ENCODE data around the gene PTPRD. TPM values are rescaled to one million over a fixed set of nuclear protein-coding genes. Genes with fewer than 3 reads are reported as not detected.

PTPRD gene
- total RNA-seq, 4 donors from 2014 or later, result 0.78 to 11.7 (median 1.6) TPM

DNA sequence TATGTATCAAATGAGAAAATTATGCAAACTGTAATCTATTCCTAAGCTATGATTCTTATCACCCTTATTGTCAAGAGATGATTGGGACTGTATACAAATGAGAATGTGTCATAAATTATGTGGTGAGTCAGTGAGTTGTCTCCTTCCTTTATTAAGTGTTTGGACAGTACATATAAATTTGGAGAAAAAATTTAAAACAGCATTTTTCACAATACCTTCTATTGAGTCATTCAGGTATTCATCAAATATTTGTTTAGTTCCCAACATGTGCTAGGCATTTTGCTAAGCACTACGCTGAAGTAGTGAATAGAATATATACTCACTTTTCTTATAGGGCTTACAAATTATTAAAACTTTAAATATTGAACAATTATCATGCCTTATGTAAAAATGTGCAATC is 36.3 kb upstream of the PTPRD start:
- intact Hi-C loops (cut with DNase I; ENCODE audit: low total_unique reads), result no loop called here
- no peak for ATAC-seq
- TF ChIP-seq POLR2A (IDR thresholded peaks at IDR 0.05), result no peak
- TF ChIP-seq, protein P1, sequence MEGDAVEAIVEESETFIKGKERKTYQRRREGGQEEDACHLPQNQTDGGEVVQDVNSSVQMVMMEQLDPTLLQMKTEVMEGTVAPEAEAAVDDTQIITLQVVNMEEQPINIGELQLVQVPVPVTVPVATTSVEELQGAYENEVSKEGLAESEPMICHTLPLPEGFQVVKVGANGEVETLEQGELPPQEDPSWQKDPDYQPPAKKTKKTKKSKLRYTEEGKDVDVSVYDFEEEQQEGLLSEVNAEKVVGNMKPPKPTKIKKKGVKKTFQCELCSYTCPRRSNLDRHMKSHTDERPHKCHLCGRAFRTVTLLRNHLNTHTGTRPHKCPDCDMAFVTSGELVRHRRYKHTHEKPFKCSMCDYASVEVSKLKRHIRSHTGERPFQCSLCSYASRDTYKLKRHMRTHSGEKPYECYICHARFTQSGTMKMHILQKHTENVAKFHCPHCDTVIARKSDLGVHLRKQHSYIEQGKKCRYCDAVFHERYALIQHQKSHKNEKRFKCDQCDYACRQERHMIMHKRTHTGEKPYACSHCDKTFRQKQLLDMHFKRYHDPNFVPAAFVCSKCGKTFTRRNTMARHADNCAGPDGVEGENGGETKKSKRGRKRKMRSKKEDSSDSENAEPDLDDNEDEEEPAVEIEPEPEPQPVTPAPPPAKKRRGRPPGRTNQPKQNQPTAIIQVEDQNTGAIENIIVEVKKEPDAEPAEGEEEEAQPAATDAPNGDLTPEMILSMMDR (IDR thresholded peaks at IDR 0.05 in 4 of 5, conservative IDR thresholded peaks at IDR 0.05 in 1 of 5), result no peak

DNA sequence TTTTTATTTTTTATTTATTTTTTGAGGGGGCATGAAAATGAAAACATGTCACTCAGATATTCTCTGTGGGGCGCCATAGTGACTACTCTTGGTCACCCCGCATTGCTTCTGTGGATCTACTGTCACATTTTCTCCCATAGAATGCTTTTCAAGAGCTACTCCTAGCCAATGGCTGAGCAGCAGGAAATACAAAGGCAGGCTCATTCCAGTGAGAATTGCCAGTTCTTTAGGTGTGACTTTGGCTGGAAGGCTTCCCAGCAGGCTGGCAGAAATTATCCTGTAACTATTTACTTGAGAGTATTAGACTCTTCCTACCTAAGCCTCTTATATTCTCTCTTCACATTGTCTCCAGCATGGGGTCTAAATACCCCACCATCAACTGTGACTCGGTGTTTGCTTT is 21.0 kb upstream of the PTPRD start:
- Histone ChIP-seq H3K9me3 (no peaks in the 10 kb centered on the region), H3K36me3 (no peaks in the 10 kb centered on the region), H3K4me1 (no peaks in the 10 kb centered on the region), H3K4me3 (no peak overlapping the region), H3K27ac (no peak overlapping the region), H3K27me3 (no peaks in the 10 kb centered on the region)
- intact Hi-C loops (cut with DNase I; ENCODE audit: low total_unique reads), result no loop called here
- in situ Hi-C loops (cut with MboI; ENCODE audit: low sequenced_read_pairs in 4 of 4), result loop anchor here in 1 of 4 donors (25.0 kb wide), 1 partner anchor 104 kb away; no protein-coding TSS in a partner anchor
- ATAC-seq, result no peak
- no peak for DNase-seq
- TF ChIP-seq, protein P1 (IDR thresholded peaks at IDR 0.05 in 4 of 5, conservative IDR thresholded peaks at IDR 0.05 in 1 of 5), result no peak
- TF ChIP-seq POLR2A (IDR thresholded peaks at IDR 0.05), result no peak

More for the DNA sequence above, 36.3 kb upstream of the PTPRD start:
- in situ Hi-C loops (cut with MboI; ENCODE audit: low sequenced_read_pairs in 4 of 4), result loop anchor here in 1 of 4 donors (25.0 kb wide), 1 partner anchor 88 kb away; no protein-coding TSS in a partner anchor
- H3K27me3 ChIP-seq, result no peaks in the 10 kb centered on the region
- H3K4me3 ChIP-seq, result no peak overlapping the region
- H3K36me3 ChIP-seq, result no peaks in the 10 kb centered on the region
- H3K9me3 ChIP-seq, result no peaks in the 10 kb centered on the region
- no peak for DNase-seq
- no peaks in the 10 kb centered on the region for H3K4me1 ChIP-seq
- no peak overlapping the region for H3K27ac ChIP-seq

DNA sequence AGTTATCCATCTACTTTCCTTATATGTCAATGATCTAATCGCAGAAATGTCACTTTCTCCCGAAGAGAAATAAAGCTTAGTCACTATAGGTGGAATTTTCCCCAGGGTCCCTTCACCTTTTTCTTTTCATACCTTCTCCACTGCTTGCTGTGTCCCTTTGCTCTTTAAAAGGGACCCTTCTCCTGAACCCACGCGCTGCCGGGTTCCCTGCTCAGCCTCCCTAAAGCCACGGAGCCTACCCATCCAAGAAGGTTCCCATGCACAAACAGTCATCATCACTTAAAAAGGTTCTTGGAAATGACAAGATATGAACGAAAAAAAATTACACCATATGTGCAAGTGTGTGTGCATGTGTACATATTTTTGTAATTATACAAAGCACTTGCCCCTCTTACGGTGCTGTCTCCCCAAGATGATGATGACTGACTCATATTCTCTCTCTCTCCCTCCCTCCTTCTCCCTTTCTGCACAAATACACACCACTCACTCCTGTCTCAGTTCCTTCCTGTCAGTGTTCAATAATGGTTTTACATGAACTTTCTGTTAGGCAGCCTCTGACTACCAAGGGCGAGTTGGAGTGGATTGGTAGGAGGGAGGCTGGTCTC is 1.5 kb upstream of the PTPRD start:
- ATAC-seq (no peak), DNase-seq (no peak)
- no peak overlapping the region for H3K4me3 ChIP-seq
- intact Hi-C loops (cut with DNase I; ENCODE audit: low total_unique reads), result no loop called here
- H3K4me1 ChIP-seq, result no peaks in the 10 kb centered on the region
- H3K27ac ChIP-seq, result no peak overlapping the region
- H3K36me3 ChIP-seq, result no peaks in the 10 kb centered on the region
- in situ Hi-C loops (cut with MboI; ENCODE audit: low sequenced_read_pairs in 4 of 4), result no loop called here
- H3K27me3 ChIP-seq, result peaks cover 14 to 38% (median 31%) of the 10 kb centered on the region in 3 donors
- no peaks in the 10 kb centered on the region for H3K9me3 ChIP-seq
- no peak for TF ChIP-seq POLR2A (IDR thresholded peaks at IDR 0.05)
- TF ChIP-seq, protein P1 (IDR thresholded peaks at IDR 0.05 in 4 of 5, conservative IDR thresholded peaks at IDR 0.05 in 1 of 5), result no peak

DNA sequence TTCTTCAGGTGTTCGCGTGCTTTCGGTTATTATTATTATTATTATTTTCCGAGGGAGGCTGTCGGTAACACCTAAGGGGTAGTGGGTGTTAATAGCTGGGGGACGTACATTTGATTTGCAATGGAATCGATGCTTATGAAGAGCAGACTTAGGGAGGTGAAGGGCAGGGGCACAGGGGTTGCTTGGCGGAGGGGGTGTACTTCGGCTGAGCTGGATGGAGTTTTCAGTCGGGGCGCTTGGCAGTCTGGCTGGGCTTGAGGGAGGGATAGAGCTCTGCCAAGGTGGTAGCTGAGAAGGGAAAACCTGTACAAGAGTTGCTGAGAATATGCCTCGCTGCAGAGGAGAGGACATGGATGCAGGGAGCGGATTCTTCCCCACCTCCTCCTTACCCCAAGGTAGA is 617 bp upstream of the PTPRD start:
- DNase-seq, result no peak

More for the DNA sequence above, 617 bp upstream of the PTPRD start:
- no peak for TF ChIP-seq POLR2A (IDR thresholded peaks at IDR 0.05)
- TF ChIP-seq, protein P1 (IDR thresholded peaks at IDR 0.05 in 4 of 5, conservative IDR thresholded peaks at IDR 0.05 in 1 of 5), result no peak
- Histone ChIP-seq H3K36me3 (no peaks in the 10 kb centered on the region), H3K4me3 (no peak overlapping the region), H3K4me1 (no peaks in the 10 kb centered on the region), H3K27me3 (peaks cover 14 to 38% (median 31%) of the 10 kb centered on the region in 3 donors), H3K9me3 (no peaks in the 10 kb centered on the region), H3K27ac (no peak overlapping the region)
- intact Hi-C loops (cut with DNase I; ENCODE audit: low total_unique reads), result no loop called here
- in situ Hi-C loops (cut with MboI; ENCODE audit: low sequenced_read_pairs in 4 of 4), result no loop called here
- ATAC-seq, result no peak
